HepG2 (cell line): Measurements from ENCODE around the gene NOVA2. TPM values are rescaled to one million over a fixed set of nuclear protein-coding genes. Genes with fewer than 3 reads are reported as not detected.
A peak's percentile ranks its signal among the peaks of the same experiment; 100 is the strongest.

Experiments
- BCL3 ChIP-seq: sonication (generic); formaldehyde crosslinking; IDR thresholded peaks from 2 replicates; pipeline ENCODE4 v1.5.1; 2020; ENCODE audit warnings: mild to moderate bottlenecking, missing genetic modification reagents, moderate library complexity
- BRD4 ChIP-seq: sonication (generic); formaldehyde crosslinking; IDR thresholded peaks from 2 replicates; pipeline ENCODE4 v1.4.0; 2020; ENCODE audit warnings: missing genetic modification reagents
- IRF9 ChIP-seq: sonication (generic); formaldehyde crosslinking; IDR thresholded peaks from 2 replicates; pipeline ENCODE4 v1.8.0; 2022; ENCODE audit warnings: missing genetic modification reagents, mild to moderate bottlenecking, borderline replicate concordance
- MTERF4 ChIP-seq: sonication (generic); formaldehyde crosslinking; IDR thresholded peaks from 2 replicates; pipeline ENCODE4 v1.8.0; 2023; ENCODE audit warnings: mild to moderate bottlenecking, missing genetic modification reagents
- POLR2A ChIP-seq, 2 experiments: IDR thresholded peaks; 2 replicates each; pipeline ENCODE4 v1.6.1; 2011; ENCODE audit warnings: low read depth in 2 of 2, low read length in 2 of 2, mild to moderate bottlenecking in 1 of 2, moderate library complexity in 1 of 2; ENCODE audit not compliant: insufficient read depth in 1 of 2
- REL ChIP-seq: sonication (generic); formaldehyde crosslinking; conservative IDR thresholded peaks from 2 replicates; pipeline ENCODE4 v1.8.0; 2022; ENCODE audit warnings: mild to moderate bottlenecking, missing genetic modification reagents, moderate library complexity
- SRSF1 ChIP-seq: fragments of 200-400 bp; formaldehyde crosslinking; optimal IDR thresholded peaks from 2 replicates; pipeline ENCODE3; 2017; ENCODE audit warnings: mild to moderate bottlenecking, low read depth, low read length, moderate library complexity
- ZNF33B ChIP-seq: sonication (generic); formaldehyde crosslinking; IDR thresholded peaks from 2 replicates; pipeline ENCODE4 v1.5.1; 2020; ENCODE audit warnings: mild to moderate bottlenecking, missing genetic modification reagents
- ZNF549 ChIP-seq: sonication (generic); formaldehyde crosslinking; IDR thresholded peaks from 2 replicates; pipeline ENCODE4 v1.5.0; 2020; ENCODE audit warnings: missing genetic modification reagents
- ZNF646 ChIP-seq: sonication (generic); formaldehyde crosslinking; IDR thresholded peaks from 2 replicates; pipeline ENCODE4 v1.9.0; 2021; ENCODE audit warnings: mild to moderate bottlenecking, missing genetic modification reagents
- ZNF674 ChIP-seq: sonication (generic); formaldehyde crosslinking; IDR thresholded peaks from 2 replicates; pipeline ENCODE4 v1.5.0; 2020; ENCODE audit warnings: low read depth, mild to moderate bottlenecking, missing genetic modification reagents
- ZSCAN20 ChIP-seq: sonication (generic); formaldehyde crosslinking; IDR thresholded peaks from 2 replicates; pipeline ENCODE4 v1.4.0; 2020; ENCODE audit warnings: missing genetic modification reagents, mild to moderate bottlenecking, borderline replicate concordance
- polyA plus RNA-seq, 8 experiments: library from polyadenylated mRNA; depleted of rRNA in 3 of 8; stranded (reverse) in 7 of 8; unstranded in 1 of 8; fragments of >200 nt; fragmentation: Illumina TruSeq in 4 of 8; extraction: Trizol in 4 of 8; gene quantifications; 2 replicates each; pipeline versions ENCODE4 v1.2.1 to v1.2.3, GENCODE V29; 2011 to 2016; ENCODE audit warnings: low read depth in 4 of 8, missing spikeins in 1 of 8, mixed read lengths in 1 of 8; ENCODE audit not compliant: insufficient read depth in 1 of 8
- total RNA-seq, 5 experiments: library from RNA; depleted of rRNA; stranded (reverse); fragments of >200 nt; fragmentation: Illumina TruSeq; extraction: Trizol; gene quantifications; 2 replicates each; pipeline ENCODE4 v1.2.3, GENCODE V29; 2016; ENCODE audit warnings: low read depth in 1 of 5
- TF ChIP-seq, protein P1 (sequence below): sonication (generic); formaldehyde crosslinking; conservative IDR thresholded peaks from 2 replicates; pipeline ENCODE4 v1.4.0; 2020; ENCODE audit warnings: mild to moderate bottlenecking, missing genetic modification reagents, moderate library complexity

NOVA2 gene
- total and polyA plus RNA-seq, 2 of the 13 experiments (the other 11 are each of a cell fraction or from before 2014, with no cell fraction given), result not detected

GRCh38 chr19:45886427-45887199 lies 87.1 kb downstream of the NOVA2 start (continued):
- TF ChIP-seq BCL3 (CRISPR knock-in tag) (no peak), SRSF1 (peak; percentile 99), BRD4 (CRISPR knock-in tag) (0 out of 2 replicates have a peak, but pooled peaks have one; percentile 31), ZNF674 (CRISPR knock-in tag) (0 out of 2 replicates have a peak, but pooled peaks have one; percentile 27), IRF9 (CRISPR knock-in tag) (no peak), POLR2A (IDR thresholded peaks at IDR 0.05; ENCODE audit: insufficient read depth in 1 of 2, low read depth in 2 of 2, low read length in 2 of 2) (peak in 1 of 2 experiments; percentile 61; a peak in 3 of 4 replicates), MTERF4 (CRISPR knock-in tag) (peak; percentile 49; the same call in 1 of the 2 replicates), ZNF549 (CRISPR knock-in tag) (no peak), REL (CRISPR knock-in tag) (no peak), ZNF33B (no peak), ZSCAN20 (CRISPR knock-in tag) (no peak), ZNF646 (CRISPR knock-in tag) (no peak)
- TF ChIP-seq, protein P1, sequence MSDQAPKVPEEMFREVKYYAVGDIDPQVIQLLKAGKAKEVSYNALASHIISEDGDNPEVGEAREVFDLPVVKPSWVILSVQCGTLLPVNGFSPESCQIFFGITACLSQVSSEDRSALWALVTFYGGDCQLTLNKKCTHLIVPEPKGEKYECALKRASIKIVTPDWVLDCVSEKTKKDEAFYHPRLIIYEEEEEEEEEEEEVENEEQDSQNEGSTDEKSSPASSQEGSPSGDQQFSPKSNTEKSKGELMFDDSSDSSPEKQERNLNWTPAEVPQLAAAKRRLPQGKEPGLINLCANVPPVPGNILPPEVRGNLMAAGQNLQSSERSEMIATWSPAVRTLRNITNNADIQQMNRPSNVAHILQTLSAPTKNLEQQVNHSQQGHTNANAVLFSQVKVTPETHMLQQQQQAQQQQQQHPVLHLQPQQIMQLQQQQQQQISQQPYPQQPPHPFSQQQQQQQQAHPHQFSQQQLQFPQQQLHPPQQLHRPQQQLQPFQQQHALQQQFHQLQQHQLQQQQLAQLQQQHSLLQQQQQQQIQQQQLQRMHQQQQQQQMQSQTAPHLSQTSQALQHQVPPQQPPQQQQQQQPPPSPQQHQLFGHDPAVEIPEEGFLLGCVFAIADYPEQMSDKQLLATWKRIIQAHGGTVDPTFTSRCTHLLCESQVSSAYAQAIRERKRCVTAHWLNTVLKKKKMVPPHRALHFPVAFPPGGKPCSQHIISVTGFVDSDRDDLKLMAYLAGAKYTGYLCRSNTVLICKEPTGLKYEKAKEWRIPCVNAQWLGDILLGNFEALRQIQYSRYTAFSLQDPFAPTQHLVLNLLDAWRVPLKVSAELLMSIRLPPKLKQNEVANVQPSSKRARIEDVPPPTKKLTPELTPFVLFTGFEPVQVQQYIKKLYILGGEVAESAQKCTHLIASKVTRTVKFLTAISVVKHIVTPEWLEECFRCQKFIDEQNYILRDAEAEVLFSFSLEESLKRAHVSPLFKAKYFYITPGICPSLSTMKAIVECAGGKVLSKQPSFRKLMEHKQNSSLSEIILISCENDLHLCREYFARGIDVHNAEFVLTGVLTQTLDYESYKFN (CRISPR knock-in tag), result peak; percentile 40; the same call in 1 of the 2 replicates
